ENCODE data around the gene ZIM2.

The ZIM2 gene

DNA sequence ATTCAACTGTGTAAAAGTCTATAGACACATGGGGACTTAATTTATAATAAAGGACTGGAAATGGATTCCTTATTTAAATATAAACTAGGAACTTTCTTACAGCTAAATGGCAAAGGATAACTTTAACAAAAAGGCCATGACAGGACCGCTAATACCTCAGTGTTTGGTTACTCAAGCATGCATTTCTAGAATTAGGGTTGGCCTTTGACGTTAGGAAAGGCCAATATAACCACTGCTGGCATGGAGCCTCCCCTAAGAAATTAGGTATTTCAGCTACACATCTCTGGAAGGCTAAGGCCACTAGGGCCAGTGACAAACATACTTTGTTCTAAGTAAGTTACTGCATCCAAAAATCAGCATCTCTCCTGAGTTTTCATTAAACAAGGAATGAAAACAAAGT lies 9.3 kb downstream of the ZIM2 start:
- ATAC-seq = no peak
- Mint-ChIP-seq H3K4me3 (no peak overlapping the region), H3K36me3 (no peaks in the 10 kb centered on the region), H3K9me3 (peaks cover 24% of the 10 kb centered on the region), H3K27ac (no peak overlapping the region), H3K4me1 (no peaks in the 10 kb centered on the region), H3K27me3 (no peaks in the 10 kb centered on the region)

DNA sequence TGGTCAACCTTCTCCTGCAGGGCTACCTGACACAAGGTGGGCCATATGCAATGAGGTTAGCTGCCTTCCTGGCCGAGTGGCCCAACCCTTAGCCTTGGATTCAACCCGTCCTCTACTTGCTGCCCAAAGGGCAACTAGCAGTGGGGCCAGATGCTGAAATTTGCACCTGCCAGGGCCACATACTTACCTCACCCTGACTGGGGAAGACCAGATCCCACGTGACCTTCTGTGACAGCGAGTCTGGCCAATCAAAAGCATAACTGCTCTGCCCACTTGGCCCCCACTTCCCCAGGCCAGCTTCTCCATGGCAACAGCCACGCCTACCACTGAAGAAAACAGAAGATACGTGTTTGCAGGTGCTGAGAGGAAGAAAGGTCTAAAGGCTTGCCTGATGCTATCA lies 10.9 kb downstream of the ZIM2 start:
- peaks cover 12% of the 10 kb centered on the region for H3K9me3 Mint-ChIP-seq
- H3K36me3 Mint-ChIP-seq = no peaks in the 10 kb centered on the region
- H3K27ac Mint-ChIP-seq = no peak overlapping the region

GRCh38 chr19:56827708-56828107 lies 12.8 kb downstream of the ZIM2 start:
- Mint-ChIP-seq H3K4me3 (no peak overlapping the region), H3K27ac (no peak overlapping the region), H3K4me1 (no peaks in the 10 kb centered on the region), H3K9me3 (peaks cover 10% of the 10 kb centered on the region), H3K36me3 (no peaks in the 10 kb centered on the region), H3K27me3 (no peaks in the 10 kb centered on the region)
- no peak for ATAC-seq

More for the DNA sequence above, 10.9 kb downstream of the ZIM2 start:
- ATAC-seq = no peak
- Mint-ChIP-seq H3K4me1 (no peaks in the 10 kb centered on the region), H3K27me3 (no peaks in the 10 kb centered on the region), H3K4me3 (no peak overlapping the region)

- no peak for ATAC-seq
- Mint-ChIP-seq H3K27me3 (no peaks in the 10 kb centered on the region), H3K36me3 (no peaks in the 10 kb centered on the region), H3K4me1 (no peaks in the 10 kb centered on the region), H3K4me3 (no peak overlapping the region), H3K27ac (no peak overlapping the region), H3K9me3 (peaks cover 9% of the 10 kb centered on the region)
Observed at GRCh38 chr19:56823956-56824355, 16.6 kb downstream of the ZIM2 start.

GRCh38 chr19:56823417-56823816 lies 17.1 kb downstream of the ZIM2 start:
- Mint-ChIP-seq H3K27ac (no peak overlapping the region), H3K4me3 (no peak overlapping the region), H3K4me1 (no peaks in the 10 kb centered on the region), H3K36me3 (no peaks in the 10 kb centered on the region), H3K9me3 (peaks cover 12% of the 10 kb centered on the region), H3K27me3 (no peaks in the 10 kb centered on the region)
- no peak for ATAC-seq

DNA sequence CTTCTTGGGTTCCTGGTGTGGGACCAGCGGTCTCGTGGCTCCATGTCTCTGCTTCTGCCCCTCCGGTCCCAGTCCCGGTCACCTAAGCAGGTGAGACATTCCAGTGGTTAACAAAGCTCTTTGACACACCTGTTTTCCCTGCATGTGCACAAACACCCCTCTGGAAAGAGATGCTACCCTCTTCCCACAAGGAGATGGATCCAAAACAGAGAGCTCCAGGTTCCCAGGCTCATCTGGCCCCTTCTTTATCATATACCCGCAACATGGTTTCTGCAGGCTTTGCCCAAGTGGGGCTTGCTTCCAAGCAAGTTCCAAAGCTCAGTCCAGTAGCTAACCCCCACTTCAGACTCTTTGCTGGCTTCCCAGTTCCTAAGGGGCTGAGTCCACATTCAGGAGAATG lies 17.8 kb downstream of the ZIM2 start:
- Mint-ChIP-seq H3K27ac (no peak overlapping the region), H3K4me3 (no peak overlapping the region), H3K27me3 (no peaks in the 10 kb centered on the region), H3K36me3 (no peaks in the 10 kb centered on the region), H3K9me3 (peaks cover 12% of the 10 kb centered on the region), H3K4me1 (no peaks in the 10 kb centered on the region)
- ATAC-seq = no peak

DNA sequence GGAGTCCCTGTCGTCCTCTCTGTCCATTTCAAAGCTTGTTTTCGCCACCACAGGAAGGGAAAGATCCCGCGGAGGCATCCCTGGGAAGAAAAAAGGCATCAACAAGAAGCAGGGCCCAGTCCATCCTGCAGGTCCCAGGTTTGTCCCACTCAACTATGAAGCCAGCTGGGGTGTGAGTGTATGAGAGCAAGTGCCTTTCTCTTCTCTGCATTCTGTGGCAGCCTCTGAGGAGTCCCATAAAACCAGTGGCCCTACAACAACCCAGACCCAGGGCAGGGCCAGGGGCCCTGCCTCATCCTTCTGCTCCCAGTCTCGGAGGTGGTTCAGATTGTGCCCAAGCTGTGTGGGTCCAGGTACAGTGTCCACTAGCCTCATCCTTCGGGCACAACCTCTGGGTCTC lies 18.9 kb downstream of the ZIM2 start:
- H3K9me3 Mint-ChIP-seq = peaks cover 15% of the 10 kb centered on the region
- no peak overlapping the region for H3K27ac Mint-ChIP-seq
- no peak for ATAC-seq
- no peaks in the 10 kb centered on the region for H3K4me1 Mint-ChIP-seq
- H3K36me3 Mint-ChIP-seq = no peaks in the 10 kb centered on the region
- H3K4me3 Mint-ChIP-seq = no peak overlapping the region
- no peaks in the 10 kb centered on the region for H3K27me3 Mint-ChIP-seq

DNA sequence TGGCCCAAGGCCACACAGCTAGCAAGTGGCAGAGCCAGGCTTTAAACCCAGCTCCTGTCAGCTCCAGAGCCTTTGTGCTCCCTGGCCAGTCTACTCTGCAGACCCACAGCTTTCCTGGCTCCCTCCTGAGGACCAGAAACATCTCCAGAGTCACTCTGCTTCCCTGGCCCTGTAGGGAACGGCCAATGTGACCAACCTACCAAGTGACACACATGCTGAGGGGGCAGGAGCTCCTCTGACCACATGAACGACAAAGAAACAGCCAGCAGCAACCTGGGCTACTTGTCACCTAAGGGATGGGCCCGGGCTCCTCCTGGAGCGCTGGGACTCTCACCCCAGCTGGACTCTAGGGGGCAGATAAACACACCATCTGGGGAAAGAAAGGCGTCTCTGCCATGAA lies 19.3 kb downstream of the ZIM2 start:
- Mint-ChIP-seq H3K36me3 (no peaks in the 10 kb centered on the region), H3K27ac (no peak overlapping the region), H3K27me3 (no peaks in the 10 kb centered on the region), H3K4me1 (no peaks in the 10 kb centered on the region), H3K4me3 (no peak overlapping the region), H3K9me3 (peaks cover 17% of the 10 kb centered on the region)
- ATAC-seq = no peak

DNA sequence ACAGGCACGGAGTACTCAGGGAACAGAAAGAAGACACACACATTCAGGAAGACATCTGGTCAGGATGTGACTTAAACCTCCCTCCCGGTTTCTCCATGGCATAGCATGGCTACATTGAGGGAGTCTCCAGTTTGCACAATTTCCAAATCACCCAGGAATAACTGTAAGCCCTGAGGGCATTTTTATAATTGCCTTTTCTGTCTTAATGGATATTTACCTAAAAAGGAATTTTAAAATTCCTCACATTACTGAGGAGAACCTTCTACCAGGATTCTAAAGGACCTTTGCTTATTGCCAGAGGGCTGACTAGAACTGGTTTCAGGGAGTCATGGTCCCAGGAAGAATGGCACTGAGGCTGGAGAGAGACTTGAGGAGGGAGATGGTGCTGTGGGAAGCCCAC lies 21.4 kb downstream of the ZIM2 start:
- Mint-ChIP-seq H3K27me3 (no peaks in the 10 kb centered on the region), H3K4me3 (no peak overlapping the region), H3K9me3 (peaks cover 17% of the 10 kb centered on the region), H3K36me3 (no peaks in the 10 kb centered on the region), H3K4me1 (no peaks in the 10 kb centered on the region), H3K27ac (no peak overlapping the region)
- no peak for ATAC-seq

- no peak for ATAC-seq
- Mint-ChIP-seq H3K4me1 (no peaks in the 10 kb centered on the region), H3K36me3 (no peaks in the 10 kb centered on the region), H3K4me3 (no peak overlapping the region), H3K27me3 (no peaks in the 10 kb centered on the region), H3K27ac (no peak overlapping the region), H3K9me3 (peaks cover 26% of the 10 kb centered on the region)
Observed at GRCh38 chr19:56814656-56815055, 25.9 kb downstream of the ZIM2 start.

GRCh38 chr19:56813531-56813930 lies 27.0 kb downstream of the ZIM2 start:
- no peak for ATAC-seq
- Mint-ChIP-seq H3K27ac (no peak overlapping the region), H3K9me3 (peaks cover 23% of the 10 kb centered on the region), H3K4me3 (no peak overlapping the region), H3K27me3 (no peaks in the 10 kb centered on the region), H3K4me1 (no peaks in the 10 kb centered on the region), H3K36me3 (no peaks in the 10 kb centered on the region)

GRCh38 chr19:56811480-56811879 lies 29.0 kb downstream of the ZIM2 start:
- ATAC-seq = no peak
- Mint-ChIP-seq H3K9me3 (peaks cover 15% of the 10 kb centered on the region), H3K4me3 (no peak overlapping the region), H3K27me3 (no peaks in the 10 kb centered on the region), H3K4me1 (no peaks in the 10 kb centered on the region), H3K27ac (no peak overlapping the region), H3K36me3 (no peaks in the 10 kb centered on the region)

GRCh38 chr19:56810260-56810659 lies 30.3 kb downstream of the ZIM2 start:
- H3K4me3 Mint-ChIP-seq = no peak overlapping the region
- peaks cover 23% of the 10 kb centered on the region for H3K9me3 Mint-ChIP-seq
- no peak overlapping the region for H3K27ac Mint-ChIP-seq
- H3K4me1 Mint-ChIP-seq = no peaks in the 10 kb centered on the region
- no peaks in the 10 kb centered on the region for H3K27me3 Mint-ChIP-seq
- no peak for ATAC-seq
- no peaks in the 10 kb centered on the region for H3K36me3 Mint-ChIP-seq

GRCh38 chr19:56808717-56809392 lies 31.7 kb downstream of the ZIM2 start:
- Mint-ChIP-seq H3K27ac (no peak overlapping the region), H3K36me3 (no peaks in the 10 kb centered on the region), H3K9me3 (peaks cover 25% of the 10 kb centered on the region)

GRCh38 chr19:56806639-56807038 lies 33.9 kb downstream of the ZIM2 start:
- Mint-ChIP-seq H3K4me3 (no peak overlapping the region), H3K27me3 (no peaks in the 10 kb centered on the region), H3K9me3 (peaks cover 18% of the 10 kb centered on the region), H3K4me1 (no peaks in the 10 kb centered on the region), H3K36me3 (peaks cover under 1% of the 10 kb centered on the region), H3K27ac (no peak overlapping the region)
- no peak for ATAC-seq

More at GRCh38 chr19:56808717-56809392, 31.7 kb downstream of the ZIM2 start:
- H3K27me3 Mint-ChIP-seq = no peaks in the 10 kb centered on the region
- no peaks in the 10 kb centered on the region for H3K4me1 Mint-ChIP-seq
- ATAC-seq = no peak
- no peak overlapping the region for H3K4me3 Mint-ChIP-seq

GRCh38 chr19:56778351-56778750 lies 62.2 kb downstream of the ZIM2 start:
- H3K4me1 Mint-ChIP-seq = no peaks in the 10 kb centered on the region
- H3K27ac Mint-ChIP-seq = no peak overlapping the region
- H3K27me3 Mint-ChIP-seq = no peaks in the 10 kb centered on the region
- ATAC-seq = no peak
- no peaks in the 10 kb centered on the region for H3K36me3 Mint-ChIP-seq
- H3K9me3 Mint-ChIP-seq = peaks cover 26% of the 10 kb centered on the region
- no peak overlapping the region for H3K4me3 Mint-ChIP-seq

- H3K27me3 Mint-ChIP-seq = peaks cover 10% of the 10 kb centered on the region
- no peak for ATAC-seq
- no peaks in the 10 kb centered on the region for H3K4me1 Mint-ChIP-seq
- H3K36me3 Mint-ChIP-seq = peaks cover 10% of the 10 kb centered on the region
- peaks cover 17% of the 10 kb centered on the region for H3K9me3 Mint-ChIP-seq
- no peak overlapping the region for H3K4me3 Mint-ChIP-seq
- H3K27ac Mint-ChIP-seq = no peak overlapping the region
Observed at GRCh38 chr19:56769650-56770049, 70.9 kb downstream of the ZIM2 start.
